Astrocyte of the spinal cord (primary cell): Measurements from ENCODE around the gene KCNQ4.

Source experiments
- DNase-seq: peaks from one replicate; pipeline ENCODE4 v3.0.0; 2011; ENCODE audit warnings: low read depth, low spot score
- H3K4me3 ChIP-seq: 2 replicates; pipeline ENCODE4 v1.5.1; 2011; ENCODE audit warnings: low read depth, mild to moderate bottlenecking, low read length, moderate library complexity
- in situ Hi-C: cut with HindIII; loops from 2 replicates; pipeline ENCODE4 v1.10.0; 2017; ENCODE audit warnings: low sequenced_read_pairs
- TF ChIP-seq, protein P1 (sequence below): IDR thresholded peaks from 2 replicates; pipeline ENCODE4 v1.5.1; 2012; ENCODE audit warnings: low read depth, mild to moderate bottlenecking, low read length, inconsistent platforms

Gene KCNQ4

DNA sequence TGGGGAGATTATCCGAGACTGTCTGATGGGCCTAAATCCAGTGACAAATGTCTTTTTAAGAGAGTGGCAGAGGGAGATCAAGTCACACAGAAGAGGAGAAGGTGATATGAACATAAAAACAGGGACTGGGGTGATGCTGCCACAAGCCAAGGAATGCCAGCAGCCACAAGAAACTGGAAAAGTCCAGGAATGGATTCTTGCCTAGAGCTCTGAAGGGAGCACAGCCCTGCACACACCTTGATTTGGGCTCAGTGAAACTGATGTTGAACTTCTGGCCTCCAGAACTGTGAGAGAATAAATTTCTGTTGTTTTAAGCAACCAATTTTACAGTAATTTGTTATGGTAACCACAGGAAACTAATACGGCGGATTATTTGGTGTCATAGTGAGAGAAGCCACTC is 59.1 kb downstream of the KCNQ4 start:
- TF ChIP-seq, protein P1, sequence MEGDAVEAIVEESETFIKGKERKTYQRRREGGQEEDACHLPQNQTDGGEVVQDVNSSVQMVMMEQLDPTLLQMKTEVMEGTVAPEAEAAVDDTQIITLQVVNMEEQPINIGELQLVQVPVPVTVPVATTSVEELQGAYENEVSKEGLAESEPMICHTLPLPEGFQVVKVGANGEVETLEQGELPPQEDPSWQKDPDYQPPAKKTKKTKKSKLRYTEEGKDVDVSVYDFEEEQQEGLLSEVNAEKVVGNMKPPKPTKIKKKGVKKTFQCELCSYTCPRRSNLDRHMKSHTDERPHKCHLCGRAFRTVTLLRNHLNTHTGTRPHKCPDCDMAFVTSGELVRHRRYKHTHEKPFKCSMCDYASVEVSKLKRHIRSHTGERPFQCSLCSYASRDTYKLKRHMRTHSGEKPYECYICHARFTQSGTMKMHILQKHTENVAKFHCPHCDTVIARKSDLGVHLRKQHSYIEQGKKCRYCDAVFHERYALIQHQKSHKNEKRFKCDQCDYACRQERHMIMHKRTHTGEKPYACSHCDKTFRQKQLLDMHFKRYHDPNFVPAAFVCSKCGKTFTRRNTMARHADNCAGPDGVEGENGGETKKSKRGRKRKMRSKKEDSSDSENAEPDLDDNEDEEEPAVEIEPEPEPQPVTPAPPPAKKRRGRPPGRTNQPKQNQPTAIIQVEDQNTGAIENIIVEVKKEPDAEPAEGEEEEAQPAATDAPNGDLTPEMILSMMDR, result no peak
- no peak overlapping the region for H3K4me3 ChIP-seq
- in situ Hi-C loops, result no loop called here
- DNase-seq, result no peak

DNA sequence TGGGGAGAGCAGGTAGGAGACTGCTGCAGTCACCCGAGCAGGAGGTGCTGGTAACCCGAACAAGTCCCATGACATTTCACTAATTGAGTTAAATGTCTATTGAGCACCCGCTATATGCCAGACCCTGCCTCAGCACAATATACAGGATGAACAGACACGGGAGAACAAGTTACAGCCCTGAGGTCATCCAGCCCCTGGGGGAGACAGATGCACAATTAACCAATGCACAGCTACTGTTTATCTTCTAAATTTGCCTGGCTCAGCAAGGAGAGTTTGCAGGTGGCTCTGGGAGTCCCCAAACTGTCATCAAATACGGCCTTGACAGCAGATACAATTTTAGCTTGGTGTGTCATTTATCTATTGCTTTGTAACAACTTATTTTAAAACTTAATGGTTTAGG is 60.5 kb downstream of the KCNQ4 start:
- no peak overlapping the region for H3K4me3 ChIP-seq
- no peak for DNase-seq
- in situ Hi-C loops, result no loop called here
- TF ChIP-seq, protein P1, result no peak

DNA sequence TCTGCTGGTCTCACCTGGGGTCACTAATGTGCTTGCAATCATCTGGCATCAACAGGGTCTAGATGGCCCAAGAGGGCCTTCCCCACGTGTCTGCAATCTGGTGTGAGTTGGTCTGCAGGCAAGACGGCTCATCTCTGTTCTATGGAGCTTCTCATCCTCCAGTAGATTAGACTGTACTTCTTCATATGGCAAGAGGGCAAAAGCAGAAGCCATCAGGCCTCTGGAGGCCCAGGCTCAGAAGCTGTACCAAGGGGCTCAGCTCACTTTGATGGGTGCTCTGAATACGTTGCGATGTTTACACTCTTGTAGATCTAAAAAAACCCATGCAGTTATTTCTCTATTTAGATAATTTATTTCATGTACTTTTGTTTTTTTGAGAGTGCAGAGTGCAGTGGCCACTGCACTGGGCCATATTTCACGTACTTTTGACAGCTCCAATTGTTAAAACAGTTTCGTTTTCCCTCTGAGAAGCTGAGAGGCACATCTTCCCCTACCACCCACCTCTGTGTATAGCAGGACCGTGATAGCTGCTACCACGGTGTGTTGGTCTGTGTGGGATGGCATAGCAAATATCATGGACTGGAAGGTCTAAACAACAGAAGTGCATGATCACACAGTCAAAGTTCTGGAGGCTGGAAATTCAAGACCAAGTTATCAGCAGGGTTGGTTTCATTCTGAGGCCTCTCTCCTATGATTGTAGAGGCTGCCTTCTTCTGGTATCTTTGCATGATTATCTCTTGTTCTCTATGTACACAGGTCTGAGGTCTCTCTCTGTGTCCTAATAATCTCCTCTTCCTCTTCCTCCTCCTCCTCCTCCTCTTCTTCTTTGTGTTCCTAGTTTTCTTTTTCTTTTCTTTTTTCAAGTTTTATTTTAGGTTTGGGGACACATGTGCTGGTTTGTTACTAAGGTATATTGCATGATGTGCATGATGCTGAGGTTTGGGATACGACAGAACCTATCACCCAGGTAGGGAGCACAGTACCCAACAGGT is 61.6 kb downstream of the KCNQ4 start:
- no peak overlapping the region for H3K4me3 ChIP-seq
- in situ Hi-C loops, result no loop called here
- TF ChIP-seq, protein P1, result no peak
- DNase-seq, result no peak

DNA sequence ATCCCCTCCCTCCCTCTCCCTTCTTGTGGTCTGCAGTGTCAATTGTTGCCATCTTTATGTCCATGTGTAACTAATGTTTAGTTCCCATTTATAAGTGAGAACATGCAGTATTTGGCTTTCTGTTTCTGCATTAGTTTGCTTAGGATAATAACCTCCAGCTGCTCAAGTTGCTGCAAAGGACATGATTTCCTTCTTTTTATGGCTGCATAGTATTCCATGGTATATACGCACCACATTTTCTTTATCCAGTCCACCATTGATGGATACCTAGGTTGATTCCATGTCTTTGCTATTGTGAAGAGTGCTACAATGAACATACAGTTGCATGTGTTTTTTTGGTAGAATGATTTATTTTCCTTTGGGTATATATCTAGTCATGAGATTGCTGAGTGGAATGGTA is 62.3 kb downstream of the KCNQ4 start:
- DNase-seq, result no peak
- no peak overlapping the region for H3K4me3 ChIP-seq
- in situ Hi-C loops, result no loop called here
- TF ChIP-seq, protein P1, result no peak

DNA sequence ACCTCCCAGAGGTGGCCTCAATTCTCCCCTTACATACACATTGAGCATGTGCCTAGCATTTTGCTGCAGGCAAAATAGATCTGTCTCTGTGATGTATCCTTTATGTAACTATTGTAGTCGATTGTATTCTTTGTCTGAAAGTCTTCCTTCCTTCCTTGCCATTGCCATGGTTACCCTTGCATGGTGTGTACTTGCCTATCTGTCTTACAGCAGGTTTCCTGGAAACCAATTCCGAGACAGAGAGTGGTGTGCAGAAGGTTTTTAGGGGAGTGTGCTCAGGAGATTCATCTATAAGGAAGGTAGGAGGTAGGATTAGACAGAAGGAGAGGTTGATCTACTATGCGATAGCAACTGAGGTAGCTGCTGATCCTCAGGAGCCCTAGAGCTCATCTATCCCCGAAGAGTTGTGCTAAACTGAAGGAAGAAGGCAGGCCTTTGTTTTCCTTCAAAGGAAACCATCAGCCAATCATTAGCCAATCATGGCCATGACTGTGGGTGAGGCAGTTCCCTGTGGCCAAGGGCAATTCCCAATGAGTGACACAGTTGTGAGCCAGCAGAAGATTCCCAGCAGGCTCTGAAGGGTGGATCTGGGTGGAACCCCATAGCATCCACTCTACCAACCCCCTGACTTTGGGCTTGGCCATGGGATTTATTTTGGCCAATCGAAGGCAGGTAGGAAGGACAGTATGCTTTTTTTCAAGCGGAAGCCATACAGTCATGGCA is 63.6 kb downstream of the KCNQ4 start:
- in situ Hi-C loops, result no loop called here
- DNase-seq, result no peak
- H3K4me3 ChIP-seq, result no peak overlapping the region
- TF ChIP-seq, protein P1, result no peak

DNA sequence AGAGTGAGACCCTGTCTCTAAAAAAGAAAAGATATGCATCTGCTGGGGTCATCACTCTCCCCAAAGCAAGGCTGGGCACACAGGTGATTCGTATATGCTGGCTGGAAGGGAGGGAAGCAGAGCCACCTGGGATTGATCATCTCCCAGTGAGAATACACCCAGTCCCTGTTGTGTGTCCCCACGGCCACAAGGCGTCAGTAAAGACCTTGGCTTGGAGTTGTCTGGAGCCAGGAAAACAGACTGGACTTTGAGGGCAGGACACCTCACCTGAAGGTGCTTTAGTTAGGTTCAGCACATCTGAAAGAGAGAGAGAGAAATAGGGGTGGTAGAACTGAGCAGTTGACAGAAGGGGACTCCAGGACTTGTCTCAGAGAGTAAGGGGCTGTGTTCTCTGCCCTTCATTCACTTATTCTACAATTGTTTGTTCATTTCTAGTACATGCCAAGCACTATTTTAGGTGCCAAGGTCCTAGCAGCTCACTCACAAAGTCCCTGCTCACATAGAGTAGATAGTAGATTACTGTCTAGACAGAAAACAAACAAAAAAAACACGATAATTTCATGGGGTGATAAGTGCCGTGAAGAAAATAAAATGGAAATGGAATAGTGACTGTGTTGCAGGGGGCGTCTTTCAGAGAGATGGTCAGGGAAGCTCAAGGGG is 65.1 kb downstream of the KCNQ4 start:
- TF ChIP-seq, protein P1, result peak; percentile 95
- no peak overlapping the region for H3K4me3 ChIP-seq
- in situ Hi-C loops, result no loop called here
- DNase-seq, result peak; percentile 70
